Measurements from ENCODE around the gene PARVA.
"Not testable (repeated sequence)": the region's sequence is repeated elsewhere in the genome, so short reads cannot be mapped to it uniquely, and the experiment has no call there.

Gene PARVA

GRCh38 chr11:12496181-12497025 lies 119.0 kb downstream of the PARVA start:
- no peak for DNase-seq

- no peak for DNase-seq
Observed at GRCh38 chr11:12497431-12497830, 120.1 kb downstream of the PARVA start.

GRCh38 chr11:12499071-12499470 lies 121.7 kb downstream of the PARVA start:
- DNase-seq: no peak

GRCh38 chr11:12502046-12502445 lies 124.7 kb downstream of the PARVA start:
- DNase-seq: no peak

- no peak for DNase-seq
Observed at GRCh38 chr11:12503039-12503484, 125.7 kb downstream of the PARVA start.

GRCh38 chr11:12503886-12504285 lies 126.5 kb downstream of the PARVA start:
- no peak for DNase-seq

- DNase-seq: no peak
Observed at GRCh38 chr11:12505183-12505582, 127.8 kb downstream of the PARVA start.

GRCh38 chr11:12506404-12506921 lies 129.1 kb downstream of the PARVA start:
- DNase-seq: no peak

GRCh38 chr11:12507391-12507790 lies 130.0 kb downstream of the PARVA start:
- no peak for DNase-seq

GRCh38 chr11:12508151-12508751 lies 130.9 kb downstream of the PARVA start:
- DNase-seq: no peak

- no peak for DNase-seq
Observed at GRCh38 chr11:12509371-12509770, 132.0 kb downstream of the PARVA start.

GRCh38 chr11:12512132-12512531 lies 134.8 kb downstream of the PARVA start:
- DNase-seq: no peak

GRCh38 chr11:12512826-12513395 lies 135.5 kb downstream of the PARVA start:
- no peak for DNase-seq

GRCh38 chr11:12516387-12517105 lies 139.2 kb downstream of the PARVA start:
- no peak for DNase-seq

GRCh38 chr11:12517306-12517705 lies 139.9 kb downstream of the PARVA start:
- no peak for DNase-seq

GRCh38 chr11:12517741-12518140 lies 140.4 kb downstream of the PARVA start:
- DNase-seq: no peak

GRCh38 chr11:12518606-12519385 lies 141.4 kb downstream of the PARVA start:
- no peak for DNase-seq

GRCh38 chr11:12520054-12520453 lies 142.7 kb downstream of the PARVA start:
- DNase-seq: no peak

- DNase-seq: not testable (repeated sequence)
Observed at GRCh38 chr11:12520576-12520975, 143.2 kb downstream of the PARVA start.

GRCh38 chr11:12523180-12523924 lies 146.0 kb downstream of the PARVA start:
- DNase-seq: no peak
